HG02623 (cell line): ENCODE data around the gene TAMALIN.

Source experiments
- ATAC-seq: cut with Tn5 transposase; IDR thresholded peaks from one replicate; pipeline ENCODE4 v1.9.1; 2021; ENCODE audit warnings: moderate library complexity; ENCODE audit not compliant: unreplicated experiment

TAMALIN gene

GRCh38 chr12:51980809-51981127, 26.0 kb upstream of the TAMALIN start:
- no peak for ATAC-seq

GRCh38 chr12:51984657-51985056, 22.1 kb upstream of the TAMALIN start:
- no peak for ATAC-seq

- no peak for ATAC-seq
These were observed 21.5 kb upstream of the TAMALIN start for GRCh38 chr12:51985154-51985835.

GRCh38 chr12:51986834-51987233, 19.9 kb upstream of the TAMALIN start:
- ATAC-seq = no peak

- ATAC-seq = no peak
These were observed 14.5 kb upstream of the TAMALIN start for GRCh38 chr12:51992246-51992645.

- no peak for ATAC-seq
These were observed 12.3 kb upstream of the TAMALIN start for GRCh38 chr12:51994539-51994820.

- no peak for ATAC-seq
These were observed 11.8 kb upstream of the TAMALIN start for GRCh38 chr12:51994959-51995358.

- no peak for ATAC-seq
These were observed 9.6 kb upstream of the TAMALIN start for GRCh38 chr12:51997136-51997535.

- ATAC-seq = no peak
These were observed 3.7 kb upstream of the TAMALIN start for GRCh38 chr12:52003016-52003550.

GRCh38 chr12:52003591-52003990, 3.2 kb upstream of the TAMALIN start:
- ATAC-seq = no peak

- ATAC-seq = no peak
These were observed 2.6 kb upstream of the TAMALIN start for GRCh38 chr12:52004042-52004648.

GRCh38 chr12:52005218-52005902, 1.4 kb upstream of the TAMALIN start:
- ATAC-seq = no peak

- peak; percentile 65 for ATAC-seq
These were observed 643 bp upstream of the TAMALIN start for GRCh38 chr12:52005903-52006703.

- ATAC-seq = no peak
These were observed 594 bp downstream of the TAMALIN start for GRCh38 chr12:52007158-52007921.

GRCh38 chr12:52007982-52008510, 1.3 kb downstream of the TAMALIN start:
- no peak for ATAC-seq

- ATAC-seq = no peak
These were observed 2.5 kb downstream of the TAMALIN start for GRCh38 chr12:52009081-52009751.

- ATAC-seq = no peak
These were observed 3.4 kb downstream of the TAMALIN start for GRCh38 chr12:52010152-52010622.

- ATAC-seq = no peak
These were observed 4.2 kb downstream of the TAMALIN start for GRCh38 chr12:52010692-52011601.
